Measurements from ENCODE around the gene ELK1. TPM values are rescaled to one million over a fixed set of nuclear protein-coding genes. Genes with fewer than 3 reads are reported as not detected.

ELK1 gene
- total RNA-seq, 1 donor from 2014 or later, result 18.9 TPM

DNA sequence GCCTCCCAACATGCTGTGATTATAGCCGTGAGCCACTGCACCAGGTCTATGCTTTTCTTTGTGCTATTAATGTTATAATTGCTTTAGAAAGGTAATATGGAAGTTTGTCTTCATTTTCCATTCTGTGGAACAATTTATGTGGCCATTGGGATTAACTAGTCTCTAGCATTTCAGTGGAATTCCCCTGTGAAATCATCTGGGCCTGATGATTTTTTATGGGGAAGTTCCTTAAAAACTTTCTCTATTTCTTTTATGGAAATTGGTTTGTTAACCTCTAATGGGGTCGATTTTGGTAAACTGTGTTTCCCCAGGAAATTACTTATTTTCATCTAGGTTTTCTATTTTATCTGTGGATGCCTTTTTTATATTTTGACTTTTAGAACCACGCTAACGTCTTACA, 56.8 kb downstream of the ELK1 start:
- H3K4me3 ChIP-seq, result no peak overlapping the region
- TF ChIP-seq, protein P1, sequence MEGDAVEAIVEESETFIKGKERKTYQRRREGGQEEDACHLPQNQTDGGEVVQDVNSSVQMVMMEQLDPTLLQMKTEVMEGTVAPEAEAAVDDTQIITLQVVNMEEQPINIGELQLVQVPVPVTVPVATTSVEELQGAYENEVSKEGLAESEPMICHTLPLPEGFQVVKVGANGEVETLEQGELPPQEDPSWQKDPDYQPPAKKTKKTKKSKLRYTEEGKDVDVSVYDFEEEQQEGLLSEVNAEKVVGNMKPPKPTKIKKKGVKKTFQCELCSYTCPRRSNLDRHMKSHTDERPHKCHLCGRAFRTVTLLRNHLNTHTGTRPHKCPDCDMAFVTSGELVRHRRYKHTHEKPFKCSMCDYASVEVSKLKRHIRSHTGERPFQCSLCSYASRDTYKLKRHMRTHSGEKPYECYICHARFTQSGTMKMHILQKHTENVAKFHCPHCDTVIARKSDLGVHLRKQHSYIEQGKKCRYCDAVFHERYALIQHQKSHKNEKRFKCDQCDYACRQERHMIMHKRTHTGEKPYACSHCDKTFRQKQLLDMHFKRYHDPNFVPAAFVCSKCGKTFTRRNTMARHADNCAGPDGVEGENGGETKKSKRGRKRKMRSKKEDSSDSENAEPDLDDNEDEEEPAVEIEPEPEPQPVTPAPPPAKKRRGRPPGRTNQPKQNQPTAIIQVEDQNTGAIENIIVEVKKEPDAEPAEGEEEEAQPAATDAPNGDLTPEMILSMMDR (IDR thresholded peaks at IDR 0.05), result no peak
- TF ChIP-seq POLR2AphosphoS5 (IDR thresholded peaks at IDR 0.05; ENCODE audit: insufficient read depth in 1 of 2, low read depth in 1 of 2), result no peak

DNA sequence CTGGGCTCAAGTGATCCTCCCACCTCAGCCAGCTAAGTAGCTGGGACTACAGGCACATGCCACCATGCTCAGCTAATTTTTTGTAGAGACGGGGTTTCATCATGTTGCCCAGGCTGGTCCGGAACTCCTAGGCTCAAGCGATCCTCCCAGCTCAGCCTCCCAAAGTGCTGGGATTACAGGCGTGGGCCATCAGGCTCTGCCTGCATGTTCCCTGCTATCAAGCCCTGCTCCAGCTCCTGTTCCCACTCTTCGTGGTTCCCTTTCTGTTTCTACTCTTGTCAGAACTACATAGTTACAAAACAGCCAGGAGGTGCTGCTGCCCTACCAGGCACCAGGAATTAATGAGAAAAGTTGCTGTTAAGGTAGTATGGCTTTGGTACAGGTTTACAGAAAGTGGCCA, 59.4 kb downstream of the ELK1 start:
- no peaks in the 10 kb centered on the region for H3K36me3 ChIP-seq
- no peaks in the 10 kb centered on the region for H3K4me1 ChIP-seq
- intact Hi-C loops (cut with DNase I), result no loop called here
- H3K9me3 ChIP-seq, result no peaks in the 10 kb centered on the region
- no peak for DNase-seq (ENCODE audit: extremely low spot score in 2 of 2)
- no peak overlapping the region for H3K4me3 ChIP-seq
- TF ChIP-seq POLR2A (IDR thresholded peaks at IDR 0.05), result no peak
- TF ChIP-seq, protein P1 (IDR thresholded peaks at IDR 0.05), result no peak
- TF ChIP-seq POLR2AphosphoS5 (IDR thresholded peaks at IDR 0.05; ENCODE audit: insufficient read depth in 1 of 2, low read depth in 1 of 2), result no peak
- no peaks in the 10 kb centered on the region for H3K27me3 ChIP-seq
- no peak overlapping the region for H3K27ac ChIP-seq

More for the DNA sequence above, 56.8 kb downstream of the ELK1 start:
- intact Hi-C loops (cut with DNase I), result no loop called here
- no peaks in the 10 kb centered on the region for H3K36me3 ChIP-seq
- no peaks in the 10 kb centered on the region for H3K9me3 ChIP-seq
- H3K4me1 ChIP-seq, result no peaks in the 10 kb centered on the region
- H3K27me3 ChIP-seq, result no peaks in the 10 kb centered on the region
- no peak for DNase-seq (ENCODE audit: extremely low spot score in 2 of 2)
- no peak overlapping the region for H3K27ac ChIP-seq

DNA sequence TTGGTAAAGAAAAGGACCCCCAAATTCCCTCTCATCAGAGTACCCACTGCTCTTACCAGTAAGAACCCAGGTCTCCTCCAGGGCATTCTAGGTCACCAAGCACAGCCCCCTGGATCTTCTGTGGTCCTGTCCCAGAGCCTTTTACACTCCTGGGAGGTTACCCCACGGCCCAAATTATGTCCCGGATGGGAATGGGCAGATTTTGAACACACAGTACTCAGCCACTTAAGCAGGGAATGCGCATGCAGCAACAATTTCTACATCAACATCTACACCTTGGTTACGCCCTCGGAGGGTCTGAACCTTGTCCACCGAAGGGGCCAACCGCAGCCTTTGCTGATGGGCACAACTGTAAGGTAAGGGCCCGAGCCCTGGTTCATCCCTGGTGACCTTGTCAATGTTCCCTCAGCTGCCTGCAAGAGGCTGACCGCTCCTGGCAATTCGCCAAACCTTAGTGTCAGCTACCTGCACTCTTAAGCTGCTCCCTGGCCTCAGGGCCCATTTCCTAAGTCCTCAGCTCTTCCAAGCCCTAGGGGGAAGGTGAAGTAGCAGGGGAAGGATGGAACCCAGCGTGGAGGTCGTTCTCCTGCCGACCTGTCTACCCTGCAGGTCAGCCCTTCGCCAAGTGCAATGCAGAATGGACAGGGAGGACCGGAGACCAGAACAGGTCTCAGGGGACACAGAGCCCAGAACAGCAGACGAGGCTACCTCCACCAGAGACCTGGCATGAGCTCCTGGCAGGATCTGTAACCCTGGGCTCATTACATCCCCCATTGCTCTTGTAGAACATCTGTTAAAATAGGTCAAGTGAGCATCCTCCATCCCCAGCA, 62.2 kb downstream of the ELK1 start:
- intact Hi-C loops (cut with DNase I), result no loop called here
- DNase-seq (ENCODE audit: extremely low spot score in 2 of 2), result no peak
- H3K27ac ChIP-seq, result no peak overlapping the region
- H3K36me3 ChIP-seq, result no peaks in the 10 kb centered on the region
- H3K4me1 ChIP-seq, result peaks cover 4% of the 10 kb centered on the region
- TF ChIP-seq, protein P1 (IDR thresholded peaks at IDR 0.05), result no peak
- TF ChIP-seq POLR2AphosphoS5 (IDR thresholded peaks at IDR 0.05; ENCODE audit: insufficient read depth in 1 of 2, low read depth in 1 of 2) (no peak), POLR2A (IDR thresholded peaks at IDR 0.05) (no peak)
- H3K27me3 ChIP-seq, result no peaks in the 10 kb centered on the region
- no peaks in the 10 kb centered on the region for H3K9me3 ChIP-seq
- no peak overlapping the region for H3K4me3 ChIP-seq

DNA sequence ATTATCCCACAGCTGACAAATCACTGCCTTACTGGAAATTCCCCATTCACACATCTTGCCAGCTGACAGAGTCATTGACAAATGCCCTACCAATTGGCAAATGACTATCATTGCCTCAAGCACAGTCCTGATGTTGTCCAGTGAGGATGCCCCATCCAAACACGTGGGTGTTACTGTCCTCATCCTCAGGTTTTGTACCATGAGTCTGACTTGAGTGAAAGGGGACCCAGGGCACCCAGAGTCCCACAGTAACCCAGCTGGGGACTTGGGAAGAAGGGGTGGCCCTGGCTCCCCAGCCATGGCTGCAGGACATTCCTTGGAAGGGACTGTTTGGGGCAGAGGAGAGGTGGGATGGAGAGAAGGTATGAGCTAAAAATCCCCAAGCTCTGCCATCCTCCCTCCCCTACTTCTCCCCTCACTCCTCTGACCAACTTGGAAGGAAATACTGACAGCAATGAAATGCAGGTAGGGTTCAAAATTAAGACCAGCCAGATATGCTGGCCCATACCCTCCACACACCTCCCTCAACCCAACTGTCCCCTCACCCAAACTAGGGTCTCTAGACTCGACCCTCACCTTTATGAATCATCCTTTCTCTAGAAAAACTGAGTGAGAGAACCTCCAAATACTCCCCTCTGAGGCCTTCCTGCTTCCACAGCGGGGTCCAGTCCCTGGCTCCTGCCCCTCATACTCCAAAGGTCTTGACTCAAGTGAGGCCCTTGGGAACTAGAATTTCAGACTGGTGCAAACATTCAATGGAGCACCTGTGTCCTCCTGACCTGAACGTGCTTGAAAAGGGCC, 63.1 kb downstream of the ELK1 start:
- intact Hi-C loops (cut with DNase I), result no loop called here
- TF ChIP-seq POLR2A (IDR thresholded peaks at IDR 0.05) (no peak), POLR2AphosphoS5 (IDR thresholded peaks at IDR 0.05; ENCODE audit: insufficient read depth in 1 of 2, low read depth in 1 of 2) (no peak)
- TF ChIP-seq, protein P1 (IDR thresholded peaks at IDR 0.05), result no peak

More for the DNA sequence above, 63.1 kb downstream of the ELK1 start:
- DNase-seq (ENCODE audit: extremely low spot score in 2 of 2), result no peak
- Histone ChIP-seq H3K4me1 (peaks cover 5% of the 10 kb centered on the region), H3K9me3 (no peaks in the 10 kb centered on the region), H3K36me3 (no peaks in the 10 kb centered on the region), H3K27me3 (no peaks in the 10 kb centered on the region), H3K4me3 (no peak overlapping the region), H3K27ac (no peak overlapping the region)
